Mucosa of descending colon (tissue), 3 donors: ENCODE measurements around the gene EPHX1. TPM values are rescaled to one million over a fixed set of nuclear protein-coding genes. Genes with fewer than 3 reads are reported as not detected.

ENCODE experiments used
- ATAC-seq: fragments of 200-7000 bp; cut with Tn5 transposase; one replicate; pipeline ENCODE4 v1.9.1; 2020; ENCODE audit warnings: mild to moderate bottlenecking, moderate library complexity
- DNase-seq, 3 donors: peaks; one replicate each; pipeline ENCODE4 v3.0.0-alpha.2; 2020
- H3K36me3 ChIP-seq: fragments of 200-600 bp; one replicate; pipeline ENCODE4 v1.8.0; 2021; ENCODE audit warnings: low read depth, mild to moderate bottlenecking
- H3K4me1 ChIP-seq: fragments of 200-600 bp; one replicate; pipeline ENCODE4 v1.8.0; 2021; ENCODE audit warnings: low read depth, mild to moderate bottlenecking
- H3K4me3 ChIP-seq: fragments of 200-600 bp; one replicate; pipeline ENCODE4 v1.8.0; 2021; ENCODE audit warnings: mild to moderate bottlenecking
- H3K9me3 ChIP-seq: fragments of 200-600 bp; one replicate; pipeline ENCODE4 v1.8.0; 2021; ENCODE audit warnings: mild to moderate bottlenecking
- CTCF ChIP-seq: fragments of 200-600 bp; IDR thresholded peaks from one replicate; pipeline ENCODE4 v1.8.0; 2022; ENCODE audit warnings: antibody characterized with exemption, mild to moderate bottlenecking
- intact Hi-C, 2 donors: fragments of 100-400 bp; cut with DNase I in 1 of 2; cut with micrococcal nuclease in 1 of 2; formaldehyde crosslinking; loops; one replicate each; pipeline versions ENCODE4 v1.11.0 to v1.11.1; 2022; cut with DNase I, micrococcal nuclease
- total RNA-seq, 3 donors: library from RNA; stranded (reverse); fragmentation: NEBNext Ultra II Directional in 2 of 3; extraction: Animal tissue kit (Norgen Biotek cat#: 25700) in 2 of 3; gene quantifications; one replicate each; pipeline versions ENCODE4 v1.2.1 to v1.2.4, GENCODE V29; 2021 to 2023
- donor health status: DM: no; HTN: no; CAD: no; lungs with moderate emphysema.
- donor health status: DM: no; HTN: no; CAD: no.
- donor health status: DM: no; HTN: yes; CAD: no.

Gene EPHX1
- total RNA-seq, 3 donors from 2014 or later: 48.8 to 86.3 (median 68.0) TPM

GRCh38 chr1:225820522-225821120 is 10.7 kb downstream of the EPHX1 start:
- TF ChIP-seq CTCF: no peak
- peaks cover 20% of the 10 kb centered on the region for H3K4me1 ChIP-seq
- intact Hi-C loops: no loop called here
- H3K4me3 ChIP-seq: no peak overlapping the region
- H3K9me3 ChIP-seq: no peaks in the 10 kb centered on the region
- ATAC-seq (no peak), DNase-seq (no peak)
- H3K36me3 ChIP-seq: no peaks in the 10 kb centered on the region

GRCh38 chr1:225822655-225823403 is 12.9 kb downstream of the EPHX1 start:
- DNase-seq: no peak
- H3K36me3 ChIP-seq: no peaks in the 10 kb centered on the region
- H3K9me3 ChIP-seq: no peaks in the 10 kb centered on the region
- H3K4me1 ChIP-seq: peaks cover 7% of the 10 kb centered on the region
- ATAC-seq: no peak
- intact Hi-C loops: no loop called here
- TF ChIP-seq CTCF: no peak
- no peak overlapping the region for H3K4me3 ChIP-seq

- H3K4me3 ChIP-seq: no peak overlapping the region
- no peaks in the 10 kb centered on the region for H3K9me3 ChIP-seq
- intact Hi-C loops: no loop called here
- ATAC-seq (no peak), DNase-seq (no peak)
- no peak for TF ChIP-seq CTCF
- peaks cover 2% of the 10 kb centered on the region for H3K4me1 ChIP-seq
- no peaks in the 10 kb centered on the region for H3K36me3 ChIP-seq
These were observed 13.9 kb downstream of the EPHX1 start for GRCh38 chr1:225823811-225824261.

- Histone ChIP-seq H3K4me3 (no peak overlapping the region), H3K9me3 (no peaks in the 10 kb centered on the region), H3K36me3 (no peaks in the 10 kb centered on the region), H3K4me1 (peaks cover 2% of the 10 kb centered on the region)
- no peak for TF ChIP-seq CTCF
- ATAC-seq (no peak), DNase-seq (no peak)
- intact Hi-C loops: no loop called here
These were observed 14.6 kb downstream of the EPHX1 start for GRCh38 chr1:225824533-225824941.

- Histone ChIP-seq H3K4me1 (peaks cover 2% of the 10 kb centered on the region), H3K9me3 (no peaks in the 10 kb centered on the region), H3K36me3 (no peaks in the 10 kb centered on the region), H3K4me3 (no peak overlapping the region)
- intact Hi-C loops: no loop called here
- ATAC-seq: peak; percentile 20
- TF ChIP-seq CTCF: no peak
- peak in 1 of 3 donors; percentile 20 for DNase-seq
These were observed 15.2 kb downstream of the EPHX1 start for GRCh38 chr1:225825078-225825477.
